HepG2 (cell line): ENCODE data around the gene ASL. TPM values are rescaled to one million over a fixed set of nuclear protein-coding genes. Genes with fewer than 3 reads are reported as not detected.

Source experiments
- KDM3A ChIP-seq: IDR thresholded peaks from 2 replicates; pipeline ENCODE4 v1.6.1; 2018; ENCODE audit warnings: low read depth, missing compliant biosample characterization
- RBAK ChIP-seq: sonication (generic); formaldehyde crosslinking; IDR thresholded peaks from 2 replicates; pipeline ENCODE4 v1.5.1; 2020; ENCODE audit warnings: mild to moderate bottlenecking, missing genetic modification reagents
- ZFP36L1 ChIP-seq: sonication (generic); formaldehyde crosslinking; IDR thresholded peaks from 2 replicates; pipeline ENCODE4 v1.8.0; 2022; ENCODE audit warnings: mild to moderate bottlenecking, missing genetic modification reagents, moderate library complexity
- ZNF160 ChIP-seq: sonication (generic); formaldehyde crosslinking; IDR thresholded peaks from 2 replicates; pipeline ENCODE4 v1.8.0; 2022; ENCODE audit warnings: mild to moderate bottlenecking, inconsistent platforms, missing genetic modification reagents
- ZNF564 ChIP-seq: sonication (generic); formaldehyde crosslinking; IDR thresholded peaks from 2 replicates; pipeline ENCODE4 v1.8.1; 2023; ENCODE audit warnings: mild to moderate bottlenecking, missing genetic modification reagents
- ZNF839 ChIP-seq: sonication (generic); formaldehyde crosslinking; IDR thresholded peaks from 2 replicates; pipeline ENCODE4 v1.4.0; 2020; ENCODE audit warnings: missing genetic modification reagents, mild to moderate bottlenecking, borderline replicate concordance
- ZNF883 ChIP-seq: sonication (generic); formaldehyde crosslinking; IDR thresholded peaks from 2 replicates; pipeline ENCODE4 v1.5.1; 2020; ENCODE audit warnings: mild to moderate bottlenecking, missing genetic modification reagents; ENCODE audit errors: not compliant biosample characterization
- ZSCAN29 ChIP-seq: sonication (generic); formaldehyde crosslinking; conservative IDR thresholded peaks from 2 replicates; pipeline ENCODE4 v1.4.0; 2020; ENCODE audit warnings: mild to moderate bottlenecking, missing genetic modification reagents
- polyA plus RNA-seq, 8 experiments: library from polyadenylated mRNA; depleted of rRNA in 3 of 8; stranded (reverse) in 7 of 8; unstranded in 1 of 8; fragments of >200 nt; fragmentation: Illumina TruSeq in 4 of 8; extraction: Trizol in 4 of 8; gene quantifications; 2 replicates each; pipeline versions ENCODE4 v1.2.1 to v1.2.3, GENCODE V29; 2011 to 2016; ENCODE audit warnings: low read depth in 4 of 8, missing spikeins in 1 of 8, mixed read lengths in 1 of 8; ENCODE audit not compliant: insufficient read depth in 1 of 8
- total RNA-seq, 5 experiments: library from RNA; depleted of rRNA; stranded (reverse); fragments of >200 nt; fragmentation: Illumina TruSeq; extraction: Trizol; gene quantifications; 2 replicates each; pipeline ENCODE4 v1.2.3, GENCODE V29; 2016; ENCODE audit warnings: low read depth in 1 of 5
- TF ChIP-seq, protein P1 (sequence below): sonication (generic); formaldehyde crosslinking; IDR thresholded peaks from 2 replicates; pipeline ENCODE4 v1.8.0; 2022; ENCODE audit warnings: missing genetic modification reagents, mild to moderate bottlenecking, moderate library complexity, borderline replicate concordance
- TF ChIP-seq, protein P2 (sequence below): IDR thresholded peaks from 2 replicates; pipeline ENCODE4 v1.6.1; 2016; ENCODE audit warnings: missing genetic modification reagents, missing compliant biosample characterization
- TF ChIP-seq, protein P3 (sequence below): sonication (generic); formaldehyde crosslinking; IDR thresholded peaks from 2 replicates; pipeline ENCODE4 v1.4.0; 2020; ENCODE audit warnings: missing genetic modification reagents
- TF ChIP-seq, protein P4 (sequence below): sonication (generic); formaldehyde crosslinking; IDR thresholded peaks from 2 replicates; pipeline ENCODE4 v1.4.0; 2020; ENCODE audit warnings: missing genetic modification reagents
- TF ChIP-seq, protein P5 (sequence below): IDR thresholded peaks from 2 replicates; pipeline ENCODE4 v1.6.1; 2016
- TF ChIP-seq, protein P6 (sequence below): IDR thresholded peaks from 2 replicates; pipeline ENCODE4 v1.6.1; 2016; ENCODE audit warnings: missing compliant biosample characterization, missing genetic modification reagents, borderline replicate concordance
- TF ChIP-seq, protein P7 (sequence below): sonication (generic); formaldehyde crosslinking; IDR thresholded peaks from 2 replicates; pipeline ENCODE4 v1.8.0; 2022; ENCODE audit warnings: mild to moderate bottlenecking, missing genetic modification reagents, moderate library complexity

Gene ASL
- total and polyA plus RNA-seq, 2 of the 13 experiments (the other 11 are each of a cell fraction or from before 2014, with no cell fraction given) = 71.4 to 96.5 TPM

DNA sequence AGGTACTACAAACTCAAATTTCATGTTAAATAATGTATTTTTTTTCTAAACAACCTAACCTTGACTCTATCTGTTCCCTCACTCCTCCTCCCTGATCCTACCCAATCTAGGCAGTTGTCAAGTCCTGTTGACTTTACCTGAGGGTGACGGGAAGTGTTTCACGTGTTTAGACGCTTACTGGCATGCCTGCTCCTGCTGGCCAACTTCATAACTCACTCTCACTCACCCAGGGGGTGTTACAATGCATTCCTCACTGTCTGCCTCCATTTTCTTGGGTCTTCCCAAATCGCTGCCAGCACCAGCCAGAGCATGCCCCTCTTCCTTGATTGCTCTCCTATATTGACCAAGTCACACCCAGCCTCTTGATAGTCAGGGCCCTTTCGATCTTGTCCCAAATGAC, 67.4 kb downstream of the ASL start (continued):
- TF ChIP-seq, protein P1, sequence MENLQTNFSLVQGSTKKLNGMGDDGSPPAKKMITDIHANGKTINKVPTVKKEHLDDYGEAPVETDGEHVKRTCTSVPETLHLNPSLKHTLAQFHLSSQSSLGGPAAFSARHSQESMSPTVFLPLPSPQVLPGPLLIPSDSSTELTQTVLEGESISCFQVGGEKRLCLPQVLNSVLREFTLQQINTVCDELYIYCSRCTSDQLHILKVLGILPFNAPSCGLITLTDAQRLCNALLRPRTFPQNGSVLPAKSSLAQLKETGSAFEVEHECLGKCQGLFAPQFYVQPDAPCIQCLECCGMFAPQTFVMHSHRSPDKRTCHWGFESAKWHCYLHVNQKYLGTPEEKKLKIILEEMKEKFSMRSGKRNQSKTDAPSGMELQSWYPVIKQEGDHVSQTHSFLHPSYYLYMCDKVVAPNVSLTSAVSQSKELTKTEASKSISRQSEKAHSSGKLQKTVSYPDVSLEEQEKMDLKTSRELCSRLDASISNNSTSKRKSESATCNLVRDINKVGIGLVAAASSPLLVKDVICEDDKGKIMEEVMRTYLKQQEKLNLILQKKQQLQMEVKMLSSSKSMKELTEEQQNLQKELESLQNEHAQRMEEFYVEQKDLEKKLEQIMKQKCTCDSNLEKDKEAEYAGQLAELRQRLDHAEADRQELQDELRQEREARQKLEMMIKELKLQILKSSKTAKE (CRISPR knock-in tag) = peak; percentile 54; the same call in 1 of the 2 replicates
- TF ChIP-seq ZNF883 (CRISPR knock-in tag) (no peak), ZSCAN29 (CRISPR knock-in tag) (no peak), KDM3A (CRISPR knock-in tag) (no peak), ZFP36L1 (no peak), ZNF160 (CRISPR knock-in tag) (0 out of 2 replicates have a peak, but pooled peaks have one; percentile 48), ZNF564 (no peak), ZNF839 (CRISPR knock-in tag) (no peak), RBAK (CRISPR knock-in tag) (no peak)
- TF ChIP-seq, protein P2, sequence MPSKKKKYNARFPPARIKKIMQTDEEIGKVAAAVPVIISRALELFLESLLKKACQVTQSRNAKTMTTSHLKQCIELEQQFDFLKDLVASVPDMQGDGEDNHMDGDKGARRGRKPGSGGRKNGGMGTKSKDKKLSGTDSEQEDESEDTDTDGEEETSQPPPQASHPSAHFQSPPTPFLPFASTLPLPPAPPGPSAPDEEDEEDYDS (CRISPR knock-in tag) = peak; percentile 30; the same call in 1 of the 2 replicates
- TF ChIP-seq, protein P3, sequence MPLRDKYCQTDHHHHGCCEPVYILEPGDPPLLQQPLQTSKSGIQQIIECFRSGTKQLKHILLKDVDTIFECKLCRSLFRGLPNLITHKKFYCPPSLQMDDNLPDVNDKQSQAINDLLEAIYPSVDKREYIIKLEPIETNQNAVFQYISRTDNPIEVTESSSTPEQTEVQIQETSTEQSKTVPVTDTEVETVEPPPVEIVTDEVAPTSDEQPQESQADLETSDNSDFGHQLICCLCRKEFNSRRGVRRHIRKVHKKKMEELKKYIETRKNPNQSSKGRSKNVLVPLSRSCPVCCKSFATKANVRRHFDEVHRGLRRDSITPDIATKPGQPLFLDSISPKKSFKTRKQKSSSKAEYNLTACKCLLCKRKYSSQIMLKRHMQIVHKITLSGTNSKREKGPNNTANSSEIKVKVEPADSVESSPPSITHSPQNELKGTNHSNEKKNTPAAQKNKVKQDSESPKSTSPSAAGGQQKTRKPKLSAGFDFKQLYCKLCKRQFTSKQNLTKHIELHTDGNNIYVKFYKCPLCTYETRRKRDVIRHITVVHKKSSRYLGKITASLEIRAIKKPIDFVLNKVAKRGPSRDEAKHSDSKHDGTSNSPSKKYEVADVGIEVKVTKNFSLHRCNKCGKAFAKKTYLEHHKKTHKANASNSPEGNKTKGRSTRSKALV = no peak
- TF ChIP-seq, protein P4, sequence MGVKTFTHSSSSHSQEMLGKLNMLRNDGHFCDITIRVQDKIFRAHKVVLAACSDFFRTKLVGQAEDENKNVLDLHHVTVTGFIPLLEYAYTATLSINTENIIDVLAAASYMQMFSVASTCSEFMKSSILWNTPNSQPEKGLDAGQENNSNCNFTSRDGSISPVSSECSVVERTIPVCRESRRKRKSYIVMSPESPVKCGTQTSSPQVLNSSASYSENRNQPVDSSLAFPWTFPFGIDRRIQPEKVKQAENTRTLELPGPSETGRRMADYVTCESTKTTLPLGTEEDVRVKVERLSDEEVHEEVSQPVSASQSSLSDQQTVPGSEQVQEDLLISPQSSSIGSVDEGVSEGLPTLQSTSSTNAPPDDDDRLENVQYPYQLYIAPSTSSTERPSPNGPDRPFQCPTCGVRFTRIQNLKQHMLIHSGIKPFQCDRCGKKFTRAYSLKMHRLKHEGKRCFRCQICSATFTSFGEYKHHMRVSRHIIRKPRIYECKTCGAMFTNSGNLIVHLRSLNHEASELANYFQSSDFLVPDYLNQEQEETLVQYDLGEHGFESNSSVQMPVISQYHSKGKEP = no peak
- TF ChIP-seq, protein P5, sequence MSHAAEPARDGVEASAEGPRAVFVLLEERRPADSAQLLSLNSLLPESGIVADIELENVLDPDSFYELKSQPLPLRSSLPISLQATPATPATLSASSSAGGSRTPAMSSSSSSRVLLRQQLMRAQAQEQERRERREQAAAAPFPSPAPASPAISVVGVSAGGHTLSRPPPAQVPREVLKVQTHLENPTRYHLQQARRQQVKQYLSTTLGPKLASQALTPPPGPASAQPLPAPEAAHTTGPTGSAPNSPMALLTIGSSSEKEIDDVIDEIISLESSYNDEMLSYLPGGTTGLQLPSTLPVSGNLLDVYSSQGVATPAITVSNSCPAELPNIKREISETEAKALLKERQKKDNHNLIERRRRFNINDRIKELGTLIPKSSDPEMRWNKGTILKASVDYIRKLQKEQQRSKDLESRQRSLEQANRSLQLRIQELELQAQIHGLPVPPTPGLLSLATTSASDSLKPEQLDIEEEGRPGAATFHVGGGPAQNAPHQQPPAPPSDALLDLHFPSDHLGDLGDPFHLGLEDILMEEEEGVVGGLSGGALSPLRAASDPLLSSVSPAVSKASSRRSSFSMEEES = peak; percentile 95
- TF ChIP-seq, protein P6, sequence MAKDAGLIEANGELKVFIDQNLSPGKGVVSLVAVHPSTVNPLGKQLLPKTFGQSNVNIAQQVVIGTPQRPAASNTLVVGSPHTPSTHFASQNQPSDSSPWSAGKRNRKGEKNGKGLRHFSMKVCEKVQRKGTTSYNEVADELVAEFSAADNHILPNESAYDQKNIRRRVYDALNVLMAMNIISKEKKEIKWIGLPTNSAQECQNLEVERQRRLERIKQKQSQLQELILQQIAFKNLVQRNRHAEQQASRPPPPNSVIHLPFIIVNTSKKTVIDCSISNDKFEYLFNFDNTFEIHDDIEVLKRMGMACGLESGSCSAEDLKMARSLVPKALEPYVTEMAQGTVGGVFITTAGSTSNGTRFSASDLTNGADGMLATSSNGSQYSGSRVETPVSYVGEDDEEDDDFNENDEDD (CRISPR knock-in tag) = peak; percentile 83; the same call in 1 of the 2 replicates
- TF ChIP-seq, protein P7, sequence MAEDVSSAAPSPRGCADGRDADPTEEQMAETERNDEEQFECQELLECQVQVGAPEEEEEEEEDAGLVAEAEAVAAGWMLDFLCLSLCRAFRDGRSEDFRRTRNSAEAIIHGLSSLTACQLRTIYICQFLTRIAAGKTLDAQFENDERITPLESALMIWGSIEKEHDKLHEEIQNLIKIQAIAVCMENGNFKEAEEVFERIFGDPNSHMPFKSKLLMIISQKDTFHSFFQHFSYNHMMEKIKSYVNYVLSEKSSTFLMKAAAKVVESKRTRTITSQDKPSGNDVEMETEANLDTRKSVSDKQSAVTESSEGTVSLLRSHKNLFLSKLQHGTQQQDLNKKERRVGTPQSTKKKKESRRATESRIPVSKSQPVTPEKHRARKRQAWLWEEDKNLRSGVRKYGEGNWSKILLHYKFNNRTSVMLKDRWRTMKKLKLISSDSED (CRISPR knock-in tag) = no peak
